Panc1 (cell line): Measurements from ENCODE around the gene AVL9. TPM values are rescaled to one million over a fixed set of nuclear protein-coding genes. Genes with fewer than 3 reads are reported as not detected.
A peak's percentile ranks its signal among the peaks of the same experiment; 100 is the strongest.

ENCODE experiments used
- ATAC-seq: fragments of 200-7000 bp; cut with Tn5 transposase; 2 replicates; pipeline ENCODE4 v1.9.1; 2020; ENCODE audit warnings: mild to moderate bottlenecking, moderate library complexity
- BruUV-seq: library from RNA; stranded (reverse); fragments of 400-500 nt; replicated peaks from 2 replicates; lab custom pipeline; 2021; lab: Mats Ljungman, UMichigan
- CTCF ChIA-PET: fragments of 300-600 bp; sonication (Branson Sonifier 250); formaldehyde crosslinking; loops from one replicate; lab custom pipeline; 2022; ENCODE audit warnings: antibody characterized with exemption; lab: Charles Lee
- POLR2A ChIA-PET: fragments of 300-600 bp; sonication (Branson Sonifier 250); formaldehyde crosslinking; loops from one replicate; lab custom pipeline; 2022; ENCODE audit warnings: antibody characterized with exemption; lab: Charles Lee
- DNase-seq: peaks from one replicate; pipeline ENCODE4 v3.0.0-alpha.2; 2010; ENCODE audit warnings: low read depth, low spot score
- H3K27ac ChIP-seq: 2 replicates; pipeline ENCODE4 v1.5.1; 2011; ENCODE audit warnings: mild to moderate bottlenecking, low read length, inconsistent platforms
- H3K27me3 ChIP-seq: fragments of 200-500 bp; sonication (Bioruptor generic); 2 replicates; pipeline ENCODE4 v1.6.0; 2014; ENCODE audit warnings: low read length, inconsistent platforms; ENCODE audit not compliant: control insufficient read depth, insufficient read depth
- H3K36me3 ChIP-seq: fragments of 200-500 bp; sonication (Bioruptor generic); 2 replicates; pipeline ENCODE4 v1.5.1; 2014; ENCODE audit warnings: inconsistent platforms, mild to moderate bottlenecking, low read length, moderate library complexity; ENCODE audit not compliant: control insufficient read depth, insufficient read depth
- H3K4me1 ChIP-seq: 2 replicates; pipeline ENCODE4 v1.5.1; 2011; ENCODE audit warnings: inconsistent platforms, mild to moderate bottlenecking, low read length, moderate library complexity; ENCODE audit not compliant: control insufficient read depth, insufficient read depth
- H3K4me3 ChIP-seq, 2 experiments: 2 replicates each; pipeline ENCODE4 v1.5.1; 2011 to 2012; ENCODE audit warnings: low read depth in 2 of 2, low read length in 2 of 2, mild to moderate bottlenecking in 2 of 2, inconsistent platforms in 1 of 2, moderate library complexity in 1 of 2
- H3K9me3 ChIP-seq: fragments of 200-500 bp; sonication (Bioruptor generic); 2 replicates; pipeline ENCODE4 v1.5.1; 2014; ENCODE audit warnings: low read depth, mild to moderate bottlenecking, inconsistent platforms, low read length, moderate library complexity; ENCODE audit not compliant: control insufficient read depth, insufficient read depth
- POLR2AphosphoS5 ChIP-seq: IDR thresholded peaks from 2 replicates; pipeline ENCODE4 v1.6.1; 2012; ENCODE audit warnings: mild to moderate bottlenecking, low read depth, low read length, moderate library complexity
- REST ChIP-seq, 2 experiments: IDR thresholded peaks; 2 replicates each; pipeline ENCODE4 v1.6.1; 2011 to 2012; ENCODE audit warnings: low read depth in 2 of 2, control low read depth in 1 of 2, low read length in 1 of 2, mild to moderate bottlenecking in 1 of 2, moderate library complexity in 1 of 2; ENCODE audit not compliant: insufficient read depth in 1 of 2
- SIN3A ChIP-seq: IDR thresholded peaks from 2 replicates; pipeline ENCODE4 v1.6.1; 2012; ENCODE audit warnings: low read depth, mild to moderate bottlenecking, low read length, moderate library complexity, borderline replicate concordance; ENCODE audit not compliant: insufficient read depth
- TCF7L2 ChIP-seq: IDR thresholded peaks from 2 replicates; pipeline ENCODE4 v1.6.1; 2011; ENCODE audit warnings: mild to moderate bottlenecking, low read depth, low read length, inconsistent platforms
- in situ Hi-C: cut with HindIII; loops from 2 replicates; pipeline ENCODE4 v1.10.0; 2016; ENCODE audit warnings: low sequenced_read_pairs, low pct_unique_long_range_greater_than_20kb
- intact Hi-C: fragments of 100-400 bp; cut with micrococcal nuclease; formaldehyde crosslinking; loops from one replicate; pipeline ENCODE4 v1.10.0; 2022; ENCODE audit not compliant: unreplicated experiment
- total RNA-seq: library from RNA; stranded (reverse); gene quantifications from one replicate; pipeline ENCODE4 v1.2.1, GENCODE V29; 2021; ENCODE audit not compliant: unreplicated experiment
- TF ChIP-seq, protein P1 (sequence below): fragments of 450-650 bp; IDR thresholded peaks from 2 replicates; pipeline ENCODE4 v1.5.1; 2017; ENCODE audit warnings: mild to moderate bottlenecking

The AVL9 gene
- total RNA-seq, 1 experiment from 2014 or later: 66.6 TPM

DNA sequence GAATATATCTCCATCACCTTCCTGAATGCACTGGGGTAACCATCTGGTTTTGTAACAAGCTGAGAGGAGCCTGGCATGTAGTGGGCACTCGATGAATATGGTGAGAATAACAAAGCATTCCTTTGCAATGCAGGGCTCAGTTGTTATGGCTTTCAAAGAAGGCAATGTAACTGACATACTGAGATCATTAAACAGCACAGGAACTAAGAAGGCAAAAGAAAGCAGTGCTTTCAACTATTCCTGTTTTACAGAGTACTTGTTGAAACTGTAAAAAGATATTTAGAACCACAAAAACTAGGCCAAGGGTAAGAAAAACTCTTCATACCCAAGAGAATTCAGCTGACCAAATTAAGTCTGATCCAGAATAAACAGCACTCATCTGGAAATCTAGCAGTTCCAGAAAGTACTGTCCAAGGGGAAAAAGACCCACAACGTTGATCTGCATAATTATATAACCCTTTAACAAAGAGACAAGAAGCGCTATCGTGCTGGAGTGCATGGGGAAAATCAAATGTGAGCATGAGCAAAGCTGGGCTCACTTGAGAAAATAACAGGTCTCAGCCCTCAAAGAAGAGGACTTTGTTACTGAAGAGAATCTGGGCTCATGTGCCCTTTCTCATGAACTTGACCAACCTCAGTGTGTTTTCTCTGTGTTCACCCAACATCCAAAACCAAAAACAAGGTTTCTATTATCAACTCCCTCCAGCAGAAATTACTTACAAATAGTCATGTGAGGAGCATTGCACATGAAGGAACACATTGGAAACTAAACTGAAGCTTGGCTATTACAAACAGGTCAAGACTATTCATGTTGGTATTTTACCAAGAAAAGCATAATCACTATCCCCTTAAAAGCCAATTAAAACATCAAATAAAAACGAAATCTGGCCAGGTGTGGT is 116.2 kb downstream of the AVL9 start:
- no TSS peak for BruUV-seq
- no peaks in the 10 kb centered on the region for H3K9me3 ChIP-seq
- no peaks in the 10 kb centered on the region for H3K27me3 ChIP-seq
- H3K4me1 ChIP-seq: no peaks in the 10 kb centered on the region
- ATAC-seq: no peak
- CTCF ChIA-PET: no interaction called here
- no peak for TF ChIP-seq TCF7L2
- POLR2A ChIA-PET: no interaction called here
- H3K27ac ChIP-seq: no peak overlapping the region
- no peak overlapping the region for H3K4me3 ChIP-seq
- no peak for DNase-seq
- H3K36me3 ChIP-seq: no peaks in the 10 kb centered on the region
- intact Hi-C loops (no loop called here), in situ Hi-C loops (no loop called here)

DNA sequence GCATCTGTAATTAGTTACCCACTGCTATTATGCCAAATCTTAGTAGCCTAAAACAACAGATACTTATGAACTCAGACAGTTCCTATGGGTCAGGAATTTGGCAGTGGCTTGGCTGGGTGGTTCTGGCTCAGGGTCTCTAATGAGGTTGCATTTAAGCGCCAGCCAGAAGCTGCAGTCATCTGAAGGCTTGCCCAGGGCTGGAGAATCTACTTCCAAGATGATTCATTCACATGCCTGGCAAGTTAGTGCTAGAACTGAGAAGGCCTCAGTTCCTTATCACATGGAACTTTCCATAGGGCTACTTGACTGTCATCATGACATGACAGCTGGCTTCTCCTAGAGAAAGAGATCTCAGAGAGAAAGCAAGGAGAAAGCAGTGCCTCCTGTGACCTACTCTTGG is 121.3 kb downstream of the AVL9 start:
- H3K36me3 ChIP-seq: no peaks in the 10 kb centered on the region
- TF ChIP-seq TCF7L2 (no peak), SIN3A (no peak), REST (IDR thresholded peaks at IDR 0.05; ENCODE audit: insufficient read depth in 1 of 2, low read depth in 2 of 2, low read length in 1 of 2) (no peak), POLR2AphosphoS5 (no peak)
- TF ChIP-seq, protein P1, sequence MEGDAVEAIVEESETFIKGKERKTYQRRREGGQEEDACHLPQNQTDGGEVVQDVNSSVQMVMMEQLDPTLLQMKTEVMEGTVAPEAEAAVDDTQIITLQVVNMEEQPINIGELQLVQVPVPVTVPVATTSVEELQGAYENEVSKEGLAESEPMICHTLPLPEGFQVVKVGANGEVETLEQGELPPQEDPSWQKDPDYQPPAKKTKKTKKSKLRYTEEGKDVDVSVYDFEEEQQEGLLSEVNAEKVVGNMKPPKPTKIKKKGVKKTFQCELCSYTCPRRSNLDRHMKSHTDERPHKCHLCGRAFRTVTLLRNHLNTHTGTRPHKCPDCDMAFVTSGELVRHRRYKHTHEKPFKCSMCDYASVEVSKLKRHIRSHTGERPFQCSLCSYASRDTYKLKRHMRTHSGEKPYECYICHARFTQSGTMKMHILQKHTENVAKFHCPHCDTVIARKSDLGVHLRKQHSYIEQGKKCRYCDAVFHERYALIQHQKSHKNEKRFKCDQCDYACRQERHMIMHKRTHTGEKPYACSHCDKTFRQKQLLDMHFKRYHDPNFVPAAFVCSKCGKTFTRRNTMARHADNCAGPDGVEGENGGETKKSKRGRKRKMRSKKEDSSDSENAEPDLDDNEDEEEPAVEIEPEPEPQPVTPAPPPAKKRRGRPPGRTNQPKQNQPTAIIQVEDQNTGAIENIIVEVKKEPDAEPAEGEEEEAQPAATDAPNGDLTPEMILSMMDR: no peak
- no peaks in the 10 kb centered on the region; the same call in 1 of the 2 replicates for H3K4me1 ChIP-seq
- no peaks in the 10 kb centered on the region for H3K9me3 ChIP-seq
- intact Hi-C loops: no loop called here
- ATAC-seq (peak; percentile 84), DNase-seq (peak; percentile 18)
- in situ Hi-C loops: no loop called here
- ChIA-PET CTCF (no interaction called here), POLR2A (no interaction called here)
- H3K4me3 ChIP-seq: no peak overlapping the region
- no peak overlapping the region for H3K27ac ChIP-seq
- H3K27me3 ChIP-seq: no peaks in the 10 kb centered on the region
- BruUV-seq: no TSS peak

GRCh38 chr7:32618470-32618869 is 123.2 kb downstream of the AVL9 start:
- no peaks in the 10 kb centered on the region; the same call in 1 of the 2 replicates for H3K4me1 ChIP-seq
- in situ Hi-C loops: no loop called here

More at GRCh38 chr7:32618470-32618869, 123.2 kb downstream of the AVL9 start:
- no peaks in the 10 kb centered on the region for H3K36me3 ChIP-seq
- H3K27ac ChIP-seq: no peak overlapping the region
- ChIA-PET POLR2A (no interaction called here), CTCF (no interaction called here)
- BruUV-seq: no TSS peak
- no peak for ATAC-seq
- no peaks in the 10 kb centered on the region for H3K9me3 ChIP-seq
- TF ChIP-seq REST (IDR thresholded peaks at IDR 0.05; ENCODE audit: insufficient read depth in 1 of 2, low read depth in 2 of 2, low read length in 1 of 2): no peak
- no peak for TF ChIP-seq SIN3A
- TF ChIP-seq POLR2AphosphoS5: no peak
- TF ChIP-seq, protein P1: no peak
- no peak for TF ChIP-seq TCF7L2
- DNase-seq: no peak
- no peak overlapping the region for H3K4me3 ChIP-seq
- no peaks in the 10 kb centered on the region for H3K27me3 ChIP-seq
- intact Hi-C loops: no loop called here
